Heart left ventricle (tissue), 16 donors: ENCODE measurements around the gene FDXR. TPM values are rescaled to one million over a fixed set of nuclear protein-coding genes. Genes with fewer than 3 reads are reported as not detected.
A peak's percentile ranks its signal among the peaks of the same experiment; 100 is the strongest.

Experiments used
- ATAC-seq, 4 donors: fragments of 200-7000 bp; cut with Tn5 transposase; one replicate each; pipeline ENCODE4 v1.9.1; 2020 to 2022; ENCODE audit warnings: moderate library complexity in 4 of 4, mild to moderate bottlenecking in 3 of 4, moderate number of reproducible peaks in 1 of 4
- DNase-seq, 5 donors: peaks; one replicate each; pipeline ENCODE4 v3.0.0-alpha.2; 2020
- H3K27ac ChIP-seq, 12 donors: fragments of 200-600 bp; sonication (generic) in 4 of 12; one replicate each; pipeline versions ENCODE4 v1.5.0 to v1.8.0; 2016 to 2022; ENCODE audit warnings: mild to moderate bottlenecking in 2 of 12
- H3K27me3 ChIP-seq, 9 donors: fragments of 200-600 bp; sonication (generic) in 2 of 9; one replicate each; pipeline versions ENCODE4 v1.5.1 to v1.8.0; 2016 to 2022; ENCODE audit warnings: mild to moderate bottlenecking in 3 of 9
- H3K36me3 ChIP-seq, 9 donors: fragments of 200-600 bp; sonication (generic) in 2 of 9; one replicate each; pipeline versions ENCODE4 v1.5.0 to v1.8.0; 2018 to 2022; ENCODE audit warnings: mild to moderate bottlenecking in 2 of 9
- H3K4me1 ChIP-seq, 12 donors: fragments of 200-600 bp; sonication (generic) in 4 of 12; one replicate each; pipeline versions ENCODE4 v1.5.0 to v1.8.0; 2016 to 2022; ENCODE audit warnings: mild to moderate bottlenecking in 3 of 12
- H3K4me3 ChIP-seq, 12 donors: fragments of 200-600 bp; sonication (generic) in 4 of 12; one replicate each; pipeline versions ENCODE4 v1.5.0 to v1.8.0; 2017 to 2022; ENCODE audit warnings: mild to moderate bottlenecking in 9 of 12, moderate library complexity in 4 of 12
- H3K9me3 ChIP-seq, 12 donors: fragments of 200-600 bp; sonication (generic) in 4 of 12; one replicate each; pipeline versions ENCODE4 v1.5.0 to v1.8.0; 2016 to 2022; ENCODE audit warnings: mild to moderate bottlenecking in 1 of 12
- CTCF ChIP-seq, 12 donors: fragments of 200-600 bp; sonication (generic) in 4 of 12; IDR thresholded peaks; one replicate each; pipeline versions ENCODE4 v1.5.0 to v1.8.0; 2018 to 2022; ENCODE audit warnings: antibody characterized with exemption in 12 of 12, mild to moderate bottlenecking in 5 of 12
- POLR2A ChIP-seq, 2 donors: fragments of 450-650 bp; IDR thresholded peaks; one replicate each; pipeline ENCODE4 v1.6.1; 2017; ENCODE audit warnings: antibody characterized with exemption in 2 of 2, mild to moderate bottlenecking in 2 of 2, moderate library complexity in 2 of 2
- WGBS, 4 donors: extraction: QIAGEN DNeasy Blood & Tissue Kit in 2 of 4; methylation state at CpG; one replicate each; pipeline versions ENCODE4 v1.1.5 to v1.1.7; 2013 to 2018; 5-methylcytosine and 5-hydroxymethylcytosine counted together
- intact Hi-C, 10 donors: fragments of 100-400 bp; cut with DNase I; formaldehyde crosslinking; loops; one replicate each; pipeline versions ENCODE4 v1.11.1 to v1.14.2; 2022
- polyA plus RNA-seq, 2 donors: library from polyadenylated mRNA; stranded (reverse); fragments of 200-250 nt; gene quantifications; one replicate each; pipeline ENCODE4 v1.2.3, GENCODE V29; 2013
- total RNA-seq, 9 donors: library from RNA; depleted of rRNA in 2 of 9; stranded (reverse); fragments of >200 nt in 2 of 9; fragmentation: NEBNext Ultra II Directional in 3 of 9; extraction: Animal tissue kit (Norgen Biotek cat#: 25700) in 3 of 9; gene quantifications; one replicate each; pipeline versions ENCODE4 v1.1.0 to v1.2.4, GENCODE V29; 2016 to 2023
- donor health status: ischemic (EF 13 %, LVEDD 7.1; RV severe dilation, severe dysfunction).
- donor health status: healthy with polysubstance abuse.
- donor health status: DM: no; HTN: yes; CAD: no.
- donor health status: DM: no; HTN: no; CAD: no.
- donor health status: ischemic (EF 25% LVEDD 6.9; RV normal size, moderate dysfunction).
- donor health status: ischemic (EF 25% LVEDD 5.7; RV mildly dilated, moderate dysfunction).
- donor health status: healthy.
- donor health status: DM: yes; HTN: yes; CAD: no.
- donor health status: ischemic (EF 35%, LVEDD 5.7; RV mildly dilated, moderate dysfunction).
- donor health status: nonischemic (EF 11% LVEDD 7.7; RV severe dilation, severe dysfunction).
- donor health status: DM: yes; HTN: yes; CAD: no.
- donor health status: PGD.
- donor health status: ischemic (EF 29% LVEDD 5.4; RV normal size, mild dysfunction).
- donor health status: nonischemic (EF 23%, LVEDD 6.1; RV moderate dilation, normal function).

FDXR gene
- total and polyA plus RNA-seq, 11 donors: 2.5 to 8.7 (median 4.7) TPM

GRCh38 chr17:74893936-74894671, 21.3 kb upstream of the FDXR start:
- intact Hi-C loops: no loop called here
- no peak for ATAC-seq
- Histone ChIP-seq H3K4me3 (peak overlapping the region in 8 of 12 donors; percentile 13 to 46 (median 36)), H3K9me3 (no peaks in the 10 kb centered on the region), H3K4me1 (peaks cover 0 to 12% (median 8%) of the 10 kb centered on the region in 12 donors), H3K27ac (no peak overlapping the region), H3K27me3 (peaks cover 21 to 57% (median 40%) of the 10 kb centered on the region in 9 donors), H3K36me3 (no peaks in the 10 kb centered on the region)
- TF ChIP-seq POLR2A (IDR thresholded peaks at IDR 0.05) (no peak), CTCF (IDR thresholded peaks at IDR 0.05) (no peak)
- 26 to 81% (median 28%) methylated on average over 6 to 22 of the region's 22 CpGs for WGBS, 4 donors
- DNase-seq: no peak

- whole genome bisulfite sequencing, 4 donors: 2 to 6% (median 4%) methylated on average over 47 to 86 of the region's 86 CpGs
- H3K9me3 ChIP-seq: no peaks in the 10 kb centered on the region
- H3K27me3 ChIP-seq: peaks cover 21 to 63% (median 40%) of the 10 kb centered on the region in 9 donors
- TF ChIP-seq CTCF (IDR thresholded peaks at IDR 0.05) (no peak), POLR2A (IDR thresholded peaks at IDR 0.05) (no peak)
- no peaks in the 10 kb centered on the region for H3K36me3 ChIP-seq
- peak within 1 kb of the TSS in 10 of 12 donors; percentile 13 to 46 (median 36) for H3K4me3 ChIP-seq
- DNase-seq: no peak
- ATAC-seq: peak in 1 of 4 donors; percentile 43
- intact Hi-C loops: no loop called here
- peaks cover 0 to 12% (median 8%) of the 10 kb centered on the region in 12 donors for H3K4me1 ChIP-seq
- H3K27ac ChIP-seq: no peak within 1 kb of the TSS
Measured at GRCh38 chr17:74892974-74893911, 20.4 kb upstream of the FDXR start, which contains the start of gene FADS6. Gene FADS6, minus strand, starts transcription at chr17:74893633. Its CDS starts 38 bp downstream, at chr17:74893595.

DNA sequence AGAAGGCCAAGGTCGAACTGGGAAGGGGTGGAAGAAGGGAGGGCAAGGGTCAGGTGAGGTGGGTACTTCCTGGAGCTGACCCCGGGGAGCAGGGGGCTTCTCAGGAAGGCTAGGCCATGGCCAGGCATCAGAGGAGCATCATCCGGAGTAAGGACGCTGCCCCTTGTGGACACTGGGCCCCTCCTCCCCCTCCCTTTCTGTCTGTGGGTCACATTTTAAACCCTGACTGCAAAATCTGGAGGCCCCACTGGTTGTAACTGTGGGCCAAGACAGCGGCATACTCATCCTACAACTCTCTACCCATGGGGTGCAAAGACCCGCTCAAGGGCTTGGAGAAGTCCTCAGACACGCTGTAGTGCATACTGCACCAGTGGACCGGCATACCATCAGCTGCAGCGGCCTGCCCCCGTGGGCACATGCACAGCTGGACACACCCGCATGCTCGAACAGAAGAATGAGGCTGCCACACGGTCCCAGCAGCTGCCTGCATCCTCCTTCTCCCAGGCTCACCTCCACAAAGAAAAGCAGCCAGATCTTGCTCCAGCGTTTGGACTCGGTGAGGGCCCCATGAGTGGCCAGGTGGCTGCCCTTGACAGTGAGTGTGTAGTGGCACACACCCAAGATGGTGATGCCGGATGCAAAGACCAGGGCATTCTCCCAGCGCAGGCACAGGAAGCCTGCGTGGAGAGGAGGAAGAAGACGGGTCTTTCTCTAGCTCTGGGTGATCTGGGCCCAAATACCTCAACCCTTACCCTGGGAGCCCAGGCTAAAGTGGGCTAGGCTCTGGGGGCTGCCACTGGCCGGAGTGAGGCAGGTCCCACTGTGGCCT, 19.4 kb upstream of the FDXR start:
- Histone ChIP-seq H3K4me3 (no peak overlapping the region), H3K9me3 (no peaks in the 10 kb centered on the region), H3K4me1 (peaks cover 0 to 12% (median 8%) of the 10 kb centered on the region in 12 donors), H3K27me3 (peaks cover 21 to 64% (median 40%) of the 10 kb centered on the region in 9 donors), H3K36me3 (no peaks in the 10 kb centered on the region), H3K27ac (no peak overlapping the region)
- DNase-seq (no peak), ATAC-seq (peak in 2 of 4 donors; percentile 15 to 17)
- intact Hi-C loops: no loop called here
- WGBS, 4 donors: 68 to 79% (median 71%) methylated on average over 20 of the region's 20 CpGs
- no peak for TF ChIP-seq POLR2A (IDR thresholded peaks at IDR 0.05)
- no peak for TF ChIP-seq CTCF (IDR thresholded peaks at IDR 0.05)
